GM12878 (cell line): Measurements from ENCODE around the gene KRTAP10-9. TPM values are rescaled to one million over a fixed set of nuclear protein-coding genes. Genes with fewer than 3 reads are reported as not detected.

Experiments used
- ATAC-seq: fragments of 200-7000 bp; cut with Tn5 transposase; 3 replicates; pipeline ENCODE4 v1.9.1; 2020; ENCODE audit warnings: mild to moderate bottlenecking, moderate library complexity
- BruUV-seq: library from RNA; stranded (reverse); fragments of 400-500 nt; replicated peaks from 2 replicates; lab custom pipeline; 2021; lab: Mats Ljungman, UMichigan
- CTCF ChIA-PET: fragments of 300-600 bp; sonication (Branson Sonifier 250); formaldehyde crosslinking; extraction: SDS; loops from one replicate; lab custom pipeline; 2021; ENCODE audit warnings: inconsistent platforms; lab: Yijun Ruan, JAX
- POLR2A ChIA-PET: fragments of 350-600 bp; formaldehyde crosslinking; extraction: SDS; loops from one replicate; lab custom pipeline; 2021; ENCODE audit warnings: inconsistent platforms; lab: Charles Lee
- RAD21 ChIA-PET: fragments of 300-600 bp; sonication (Branson Sonifier 250); formaldehyde crosslinking; loops from one replicate; lab custom pipeline; 2023; ENCODE audit warnings: antibody characterized with exemption; ENCODE audit not compliant: unreplicated experiment; lab: Charles Lee
- SMC1A ChIA-PET: fragments of 300-600 bp; sonication (Branson Sonifier 250); formaldehyde crosslinking; loops from one replicate; lab custom pipeline; 2023; ENCODE audit not compliant: unreplicated experiment, uncharacterized antibody; lab: Charles Lee
- DNase-seq: peaks from one replicate; pipeline ENCODE4 v3.0.0-alpha.2; 2011; ENCODE audit warnings: low read depth, low spot score
- FAIRE-seq: peaks from 3 replicates; lab custom pipeline; 2011; peaks lifted over from hg19 to GRCh38; lab: Jason Lieb, UNC
- H2AFZ ChIP-seq: 2 replicates; pipeline ENCODE4 v1.6.0; 2011; ENCODE audit warnings: low read depth, low read length, control low read depth; ENCODE audit not compliant: control insufficient read depth
- H3K27ac ChIP-seq: 2 replicates; pipeline ENCODE4 v1.5.1; 2011; ENCODE audit warnings: control low read depth; ENCODE audit not compliant: control insufficient read depth, insufficient read depth
- H3K27me3 ChIP-seq, 2 experiments: replicated peaks in 1 of 2; 2 replicates each; pipeline versions ENCODE4 v1.6.0 to v1.6.1; 2011; ENCODE audit warnings: low read length in 1 of 2; ENCODE audit not compliant: control insufficient read depth in 2 of 2, insufficient read depth in 2 of 2
- H3K36me3 ChIP-seq, 2 experiments: 2 replicates each; pipeline ENCODE4 v1.5.1; 2011; ENCODE audit warnings: low read length in 1 of 2; ENCODE audit not compliant: control insufficient read depth in 2 of 2, insufficient read depth in 2 of 2
- H3K4me1 ChIP-seq: 2 replicates; pipeline ENCODE4 v1.6.1; 2011; ENCODE audit warnings: mild to moderate bottlenecking, low read length, moderate library complexity, mixed read lengths; ENCODE audit not compliant: control insufficient read depth, insufficient read depth
- H3K4me2 ChIP-seq: 2 replicates; pipeline ENCODE4 v1.6.0; 2011; ENCODE audit warnings: control low read depth; ENCODE audit not compliant: control insufficient read depth, insufficient read depth
- H3K4me3 ChIP-seq: fragments of 200-600 bp; sonication (generic); 2 replicates; pipeline ENCODE4 v1.5.1; 2016
- H3K79me2 ChIP-seq: 2 replicates; pipeline ENCODE4 v1.6.0; 2011; ENCODE audit warnings: low read length; ENCODE audit not compliant: control insufficient read depth, insufficient read depth
- H3K9ac ChIP-seq: 2 replicates; pipeline ENCODE4 v1.8.0; 2011; ENCODE audit warnings: low read length, control low read depth, mixed read lengths; ENCODE audit not compliant: control insufficient read depth, insufficient read depth
- H3K9me3 ChIP-seq: replicated peaks from 3 replicates; pipeline ENCODE4 v1.5.1; 2011; ENCODE audit warnings: mild to moderate bottlenecking, low read length; ENCODE audit not compliant: control insufficient read depth, insufficient read depth
- H4K20me1 ChIP-seq: 2 replicates; pipeline ENCODE4 v1.6.0; 2011; ENCODE audit not compliant: control insufficient read depth, insufficient read depth
- ELK1 ChIP-seq: IDR thresholded peaks from 2 replicates; pipeline ENCODE4 v1.6.1; 2012; ENCODE audit warnings: low read depth, low read length, improper control_type of control experiment
- HCFC1 ChIP-seq: fragments of 150-350 bp; IDR thresholded peaks from 2 replicates; pipeline ENCODE4 v1.6.1; 2014; ENCODE audit warnings: low read length
- IRF4 ChIP-seq: IDR thresholded peaks from 2 replicates; pipeline ENCODE4 v1.6.1; 2011; ENCODE audit warnings: low read depth, low read length
- KAT2A ChIP-seq: conservative IDR thresholded peaks from 2 replicates; pipeline ENCODE4 v1.6.1; 2011; ENCODE audit warnings: low read depth, low read length; ENCODE audit not compliant: control insufficient read depth
- NFYA ChIP-seq: IDR thresholded peaks from 2 replicates; pipeline ENCODE4 v1.6.1; 2011; ENCODE audit warnings: low read depth, mild to moderate bottlenecking, low read length, improper control_type of control experiment, borderline replicate concordance
- RFX5 ChIP-seq: IDR thresholded peaks from 2 replicates; pipeline ENCODE4 v1.6.1; 2011; ENCODE audit warnings: low read depth, low read length, improper control_type of control experiment
- WRNIP1 ChIP-seq: IDR thresholded peaks from 2 replicates; pipeline ENCODE4 v1.6.1; 2011; ENCODE audit warnings: low read depth, low read length, improper control_type of control experiment, borderline replicate concordance
- WGBS: methylation state at CpG from one replicate; pipeline ENCODE4 v1.1.6; 2016; ENCODE audit warnings: low lambda C conversion rate; ENCODE audit not compliant: insufficient replicate concordance, insufficient coverage; ENCODE audit errors: missing lambda C conversion rate; 5-methylcytosine and 5-hydroxymethylcytosine counted together
- in situ Hi-C: fragments of 300-500 bp; cut with MboI; formaldehyde crosslinking; loops from 9 replicates; pipeline ENCODE4 v1.14.3; 2018; ENCODE audit warnings: mixed read lengths
- intact Hi-C: fragments of 100-400 bp; cut with micrococcal nuclease; formaldehyde crosslinking; loops from one replicate; pipeline ENCODE4 v1.14.2; 2022; ENCODE audit not compliant: unreplicated experiment
- polyA plus RNA-seq, 11 experiments: library from polyadenylated mRNA; depleted of rRNA in 4 of 11; unstranded in 6 of 11; stranded (reverse) in 5 of 11; fragments of >200 nt; fragmentation: Nextera tagmentation in 4 of 11; fragmentation: Illumina TruSeq in 1 of 11; extraction: Ambion mirVana in 4 of 11; extraction: Trizol in 1 of 11; gene quantifications; 1 replicate in 1 of 11; 2 replicates in 10 of 11; pipeline versions ENCODE4 v1.2.1 to v1.2.3, GENCODE V29; 2011 to 2016; ENCODE audit warnings: inconsistent platforms in 2 of 11, missing spikeins in 2 of 11, low read depth in 1 of 11
- total RNA-seq, 4 experiments: library from RNA; depleted of rRNA in 3 of 4; stranded (reverse); fragments of >200 nt in 3 of 4; fragmentation: Illumina TruSeq in 1 of 4; extraction: Trizol in 1 of 4; gene quantifications; 2 replicates each; pipeline versions ENCODE4 v1.2.1 to v1.2.3, GENCODE V29; 2013 to 2021

KRTAP10-9 gene
- total and polyA plus RNA-seq, 10 of the 15 experiments (the other 5 are each of a cell fraction or from before 2014, with no cell fraction given), result not detected

- TF ChIP-seq HCFC1 (no peak), RFX5 (no peak)
Observed at GRCh38 chr21:44596068-44596725, 30.7 kb upstream of the KRTAP10-9 start (continued).

- CTCF ChIA-PET, result no interaction called here
- Histone ChIP-seq H4K20me1 (no peaks in the 10 kb centered on the region), H3K9me3 (no peaks in the 10 kb centered on the region; the same call in 2 of the 3 replicates), H3K9ac (no peak overlapping the region), H2AFZ (no peak overlapping the region), H3K79me2 (no peaks in the 10 kb centered on the region), H3K36me3 (no peaks in the 10 kb centered on the region), H3K4me2 (no peak overlapping the region), H3K27me3 (no peaks in the 10 kb centered on the region), H3K4me3 (no peak overlapping the region), H3K27ac (no peak overlapping the region), H3K4me1 (no peaks in the 10 kb centered on the region)
- no peak for TF ChIP-seq NFYA
- no peak for TF ChIP-seq KAT2A
- TF ChIP-seq WRNIP1, result no peak
- TF ChIP-seq IRF4, result no peak
- no peak for TF ChIP-seq ELK1
- POLR2A ChIA-PET, result no interaction called here
- SMC1A ChIA-PET, result no interaction called here
- in situ Hi-C loops, result no loop called here
- no TSS peak for BruUV-seq
- FAIRE-seq (no peak), ATAC-seq (no peak), DNase-seq (no peak)
- WGBS, result 60% methylated on average over 11 of the region's 11 CpGs
- RAD21 ChIA-PET, result no interaction called here
- intact Hi-C loops, result no loop called here
Observed at GRCh38 chr21:44598061-44598460, 28.8 kb upstream of the KRTAP10-9 start.
